ENCODE data around the gene GDE1.

The GDE1 gene

DNA sequence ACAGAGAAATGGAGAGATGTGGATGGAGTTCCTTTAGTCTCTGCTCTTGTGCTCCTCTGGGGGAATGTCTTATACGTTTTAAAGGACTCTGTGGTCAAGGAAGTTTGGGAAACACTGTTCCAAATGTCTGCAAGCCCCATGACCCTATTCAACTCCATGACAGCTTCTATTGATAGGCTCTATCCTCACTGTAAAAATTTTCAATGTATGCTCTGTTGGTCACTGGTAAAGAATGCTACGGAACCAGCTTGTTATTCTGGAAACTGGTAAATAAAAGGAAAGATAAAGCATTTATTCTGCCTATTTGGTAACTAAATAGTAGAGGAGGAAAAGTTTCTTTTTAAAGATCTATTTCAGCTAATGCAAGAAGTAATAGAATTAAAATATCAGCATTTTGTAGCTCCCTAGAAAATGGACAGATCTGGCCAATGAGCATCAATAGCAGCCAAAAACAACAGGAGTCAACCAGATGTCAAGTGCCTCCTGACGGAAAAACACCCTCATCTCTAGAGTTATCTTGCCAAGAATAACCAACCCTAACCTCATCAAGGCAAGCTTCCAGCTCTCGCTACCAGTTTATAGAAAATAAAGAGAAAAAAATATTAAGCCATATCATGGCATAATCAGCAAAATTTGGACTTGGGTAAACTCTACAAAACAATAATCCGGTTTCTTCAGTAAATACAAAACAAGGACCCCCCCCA, 16.1 kb downstream of the GDE1 start:
- no peak for TF ChIP-seq GABPA (IDR thresholded peaks at IDR 0.05; ENCODE audit: low read depth)
- no peak for TF ChIP-seq SPI1 (IDR thresholded peaks at IDR 0.05; ENCODE audit: borderline replicate concordance, low read depth)
- TF ChIP-seq, protein P1, sequence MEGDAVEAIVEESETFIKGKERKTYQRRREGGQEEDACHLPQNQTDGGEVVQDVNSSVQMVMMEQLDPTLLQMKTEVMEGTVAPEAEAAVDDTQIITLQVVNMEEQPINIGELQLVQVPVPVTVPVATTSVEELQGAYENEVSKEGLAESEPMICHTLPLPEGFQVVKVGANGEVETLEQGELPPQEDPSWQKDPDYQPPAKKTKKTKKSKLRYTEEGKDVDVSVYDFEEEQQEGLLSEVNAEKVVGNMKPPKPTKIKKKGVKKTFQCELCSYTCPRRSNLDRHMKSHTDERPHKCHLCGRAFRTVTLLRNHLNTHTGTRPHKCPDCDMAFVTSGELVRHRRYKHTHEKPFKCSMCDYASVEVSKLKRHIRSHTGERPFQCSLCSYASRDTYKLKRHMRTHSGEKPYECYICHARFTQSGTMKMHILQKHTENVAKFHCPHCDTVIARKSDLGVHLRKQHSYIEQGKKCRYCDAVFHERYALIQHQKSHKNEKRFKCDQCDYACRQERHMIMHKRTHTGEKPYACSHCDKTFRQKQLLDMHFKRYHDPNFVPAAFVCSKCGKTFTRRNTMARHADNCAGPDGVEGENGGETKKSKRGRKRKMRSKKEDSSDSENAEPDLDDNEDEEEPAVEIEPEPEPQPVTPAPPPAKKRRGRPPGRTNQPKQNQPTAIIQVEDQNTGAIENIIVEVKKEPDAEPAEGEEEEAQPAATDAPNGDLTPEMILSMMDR (IDR thresholded peaks at IDR 0.05; ENCODE audit: insufficient read depth, low read length), result no peak
- TF ChIP-seq, protein P2, sequence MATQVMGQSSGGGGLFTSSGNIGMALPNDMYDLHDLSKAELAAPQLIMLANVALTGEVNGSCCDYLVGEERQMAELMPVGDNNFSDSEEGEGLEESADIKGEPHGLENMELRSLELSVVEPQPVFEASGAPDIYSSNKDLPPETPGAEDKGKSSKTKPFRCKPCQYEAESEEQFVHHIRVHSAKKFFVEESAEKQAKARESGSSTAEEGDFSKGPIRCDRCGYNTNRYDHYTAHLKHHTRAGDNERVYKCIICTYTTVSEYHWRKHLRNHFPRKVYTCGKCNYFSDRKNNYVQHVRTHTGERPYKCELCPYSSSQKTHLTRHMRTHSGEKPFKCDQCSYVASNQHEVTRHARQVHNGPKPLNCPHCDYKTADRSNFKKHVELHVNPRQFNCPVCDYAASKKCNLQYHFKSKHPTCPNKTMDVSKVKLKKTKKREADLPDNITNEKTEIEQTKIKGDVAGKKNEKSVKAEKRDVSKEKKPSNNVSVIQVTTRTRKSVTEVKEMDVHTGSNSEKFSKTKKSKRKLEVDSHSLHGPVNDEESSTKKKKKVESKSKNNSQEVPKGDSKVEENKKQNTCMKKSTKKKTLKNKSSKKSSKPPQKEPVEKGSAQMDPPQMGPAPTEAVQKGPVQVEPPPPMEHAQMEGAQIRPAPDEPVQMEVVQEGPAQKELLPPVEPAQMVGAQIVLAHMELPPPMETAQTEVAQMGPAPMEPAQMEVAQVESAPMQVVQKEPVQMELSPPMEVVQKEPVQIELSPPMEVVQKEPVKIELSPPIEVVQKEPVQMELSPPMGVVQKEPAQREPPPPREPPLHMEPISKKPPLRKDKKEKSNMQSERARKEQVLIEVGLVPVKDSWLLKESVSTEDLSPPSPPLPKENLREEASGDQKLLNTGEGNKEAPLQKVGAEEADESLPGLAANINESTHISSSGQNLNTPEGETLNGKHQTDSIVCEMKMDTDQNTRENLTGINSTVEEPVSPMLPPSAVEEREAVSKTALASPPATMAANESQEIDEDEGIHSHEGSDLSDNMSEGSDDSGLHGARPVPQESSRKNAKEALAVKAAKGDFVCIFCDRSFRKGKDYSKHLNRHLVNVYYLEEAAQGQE (IDR thresholded peaks at IDR 0.05; ENCODE audit: insufficient replicate concordance, low read depth), result no peak
- no peak for TF ChIP-seq POLR2AphosphoS5 (IDR thresholded peaks at IDR 0.05; ENCODE audit: low read depth)
- Histone ChIP-seq H3K27ac (replicated peaks) (no peak overlapping the region), H3K27me3 (ENCODE audit: insufficient read depth, poor library complexity, severe bottlenecking) (no peaks in the 10 kb centered on the region), H3K4me3 (replicated peaks; ENCODE audit: insufficient read depth, low read length) (no peak overlapping the region)
- no peak for DNase-seq (ENCODE audit: low read depth in 1 of 2, low spot score in 1 of 2)

DNA sequence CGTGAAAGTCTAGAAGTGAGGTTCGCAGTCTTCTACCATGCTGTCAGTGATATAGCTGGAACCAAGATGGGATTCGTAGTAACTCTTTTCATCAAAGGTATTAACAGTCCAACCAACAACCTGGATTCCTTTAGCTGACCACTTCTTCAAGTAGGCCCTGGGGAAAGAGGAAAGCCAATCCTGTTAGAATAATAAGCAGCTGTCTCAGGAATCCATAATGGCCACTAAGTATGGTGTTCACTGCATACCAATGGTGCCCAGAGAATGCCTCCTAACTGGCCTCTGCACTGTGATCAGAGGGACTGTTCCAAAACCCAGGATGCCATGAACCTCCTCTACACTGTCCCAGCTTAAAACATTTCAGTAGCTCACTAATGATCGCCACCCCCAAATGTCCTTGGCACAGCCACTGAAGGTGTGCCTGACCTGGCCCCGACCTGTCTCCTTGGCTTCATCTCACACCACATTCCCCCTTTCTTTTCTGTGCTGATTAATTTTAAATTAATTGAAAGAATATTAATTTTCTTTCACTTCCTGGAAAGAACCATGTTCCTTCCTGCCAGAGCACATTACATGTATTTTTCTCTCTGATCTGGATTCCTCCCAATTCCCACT, 18.3 kb downstream of the GDE1 start:
- TF ChIP-seq GABPA (IDR thresholded peaks at IDR 0.05; ENCODE audit: low read depth), result no peak
- TF ChIP-seq, protein P2 (IDR thresholded peaks at IDR 0.05; ENCODE audit: insufficient replicate concordance, low read depth), result no peak
- no peaks in the 10 kb centered on the region for H3K27me3 ChIP-seq (ENCODE audit: insufficient read depth, poor library complexity, severe bottlenecking)
- no peak for DNase-seq (ENCODE audit: low read depth in 1 of 2, low spot score in 1 of 2)
- no peak overlapping the region for H3K27ac ChIP-seq (replicated peaks)
- H3K4me3 ChIP-seq (replicated peaks; ENCODE audit: insufficient read depth, low read length), result no peak overlapping the region

DNA sequence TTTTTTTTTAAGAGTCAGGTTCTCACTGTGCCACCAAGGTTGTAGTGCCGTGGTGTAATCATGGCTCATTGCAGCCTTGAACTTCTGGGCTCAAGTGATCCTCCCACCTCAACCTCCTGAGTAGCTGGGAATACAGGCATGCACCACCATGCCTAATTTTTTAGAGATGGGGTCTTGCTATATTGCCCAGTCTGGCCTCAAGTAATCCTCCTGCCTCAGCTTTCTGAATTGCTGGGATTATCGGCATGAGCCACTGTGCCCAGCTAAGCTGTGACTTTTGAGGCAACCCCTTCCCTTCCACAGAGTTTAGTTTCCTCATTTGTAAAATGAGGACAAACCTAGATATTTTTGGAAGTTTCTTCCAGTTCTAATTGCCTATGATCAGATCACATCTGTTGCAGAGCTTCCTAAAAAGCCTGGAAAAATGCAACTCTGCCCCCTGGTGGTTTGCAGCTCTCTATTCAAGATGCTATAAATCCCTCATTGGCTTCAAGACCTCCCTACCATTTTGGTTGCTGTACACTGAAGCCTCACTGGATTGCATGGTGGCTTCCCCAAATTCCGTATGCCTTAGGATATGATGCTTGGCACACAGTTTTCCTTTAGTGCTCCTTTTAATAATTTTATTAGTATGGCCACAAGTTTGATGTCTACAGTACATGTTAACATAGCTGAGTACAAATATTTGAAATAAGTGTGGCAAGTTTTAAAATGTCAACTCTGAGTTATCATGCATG, 19.3 kb downstream of the GDE1 start:
- peak; percentile 44 to 69 for DNase-seq (ENCODE audit: low read depth in 1 of 2, low spot score in 1 of 2)
- Histone ChIP-seq H3K27me3 (ENCODE audit: insufficient read depth, poor library complexity, severe bottlenecking) (no peaks in the 10 kb centered on the region), H3K4me3 (replicated peaks; ENCODE audit: insufficient read depth, low read length) (no peak overlapping the region), H3K27ac (replicated peaks) (no peak overlapping the region)
- TF ChIP-seq, protein P1 (IDR thresholded peaks at IDR 0.05; ENCODE audit: insufficient read depth, low read length), result peak; percentile 82
- TF ChIP-seq POLR2AphosphoS5 (IDR thresholded peaks at IDR 0.05; ENCODE audit: low read depth), result no peak

DNA sequence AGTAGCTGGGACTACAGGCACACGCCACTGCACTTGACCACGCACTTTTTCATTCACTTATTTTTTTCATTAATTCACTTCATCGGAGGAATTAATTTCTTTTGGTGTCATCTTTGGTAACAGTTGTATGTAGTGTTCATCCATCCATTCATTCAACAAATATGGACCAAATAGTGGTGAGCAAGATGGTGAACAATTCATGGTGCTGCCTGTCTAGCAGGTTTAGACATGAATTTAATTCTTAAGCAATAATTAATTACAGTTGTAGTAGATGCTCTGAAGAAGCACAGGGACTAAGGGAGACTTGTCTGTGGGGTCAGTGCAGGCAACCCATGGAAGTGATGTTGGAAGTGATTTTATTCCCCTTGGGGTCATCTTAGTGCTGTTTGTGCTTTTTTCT, 22.4 kb downstream of the GDE1 start:
- Histone ChIP-seq H3K4me3 (replicated peaks; ENCODE audit: insufficient read depth, low read length) (no peak overlapping the region), H3K27ac (replicated peaks) (no peak overlapping the region), H3K27me3 (ENCODE audit: insufficient read depth, poor library complexity, severe bottlenecking) (no peaks in the 10 kb centered on the region)
- DNase-seq (ENCODE audit: low read depth in 1 of 2, low spot score in 1 of 2), result no peak
- TF ChIP-seq, protein P1 (IDR thresholded peaks at IDR 0.05; ENCODE audit: insufficient read depth, low read length), result no peak
- TF ChIP-seq SPI1 (IDR thresholded peaks at IDR 0.05; ENCODE audit: borderline replicate concordance, low read depth), result no peak
- TF ChIP-seq, protein P2 (IDR thresholded peaks at IDR 0.05; ENCODE audit: insufficient replicate concordance, low read depth), result no peak
- no peak for TF ChIP-seq POLR2AphosphoS5 (IDR thresholded peaks at IDR 0.05; ENCODE audit: low read depth)
- no peak for TF ChIP-seq GABPA (IDR thresholded peaks at IDR 0.05; ENCODE audit: low read depth)
